SK-N-SH (cell line): Measurements from ENCODE around the gene TTC28.

ENCODE experiments used
- CHD2 ChIP-seq: fragments of 150-350 bp; IDR thresholded peaks from 2 replicates; pipeline ENCODE4 v1.6.1; 2018; ENCODE audit warnings: low read length; ENCODE audit not compliant: partially characterized antibody
- CTCF ChIP-seq: fragments of 200-600 bp; sonication (generic); IDR thresholded peaks from 2 replicates; pipeline ENCODE4 v1.6.1; 2017; ENCODE audit warnings: antibody characterized with exemption, mild to moderate bottlenecking, moderate library complexity
- EZH2phosphoT487 ChIP-seq: fragments of 200-600 bp; sonication (generic); IDR thresholded peaks from 2 replicates; pipeline ENCODE4 v1.6.1; 2017; ENCODE audit warnings: low read depth, mixed run types, mild to moderate bottlenecking, antibody characterized with exemption, moderate library complexity, borderline replicate concordance
- FOSL2 ChIP-seq: IDR thresholded peaks from 2 replicates; pipeline ENCODE4 v1.4.0; 2012; ENCODE audit warnings: low read depth, mild to moderate bottlenecking, moderate library complexity, borderline replicate concordance
- MAX ChIP-seq: IDR thresholded peaks from 2 replicates; pipeline ENCODE4 v1.4.0; 2012; ENCODE audit warnings: low read depth
- NRF1 ChIP-seq: IDR thresholded peaks from 2 replicates; pipeline ENCODE4 v1.6.1; 2012; ENCODE audit warnings: low read depth, mild to moderate bottlenecking, low read length
- RAD21 ChIP-seq: IDR thresholded peaks from 2 replicates; pipeline ENCODE4 v1.6.1; 2012; ENCODE audit warnings: mild to moderate bottlenecking, low read length
- SIN3A ChIP-seq: IDR thresholded peaks from 2 replicates; pipeline ENCODE4 v1.6.1; 2012; ENCODE audit warnings: low read depth, mild to moderate bottlenecking, low read length, moderate library complexity, borderline replicate concordance
- SMC3 ChIP-seq: IDR thresholded peaks from 2 replicates; pipeline ENCODE4 v1.6.1; 2012; ENCODE audit warnings: low read depth, low read length, improper control_type of control experiment
- TAF1 ChIP-seq: IDR thresholded peaks from 2 replicates; pipeline ENCODE4 v1.6.1; 2012; ENCODE audit warnings: low read depth, mild to moderate bottlenecking, low read length, moderate library complexity, borderline replicate concordance
- TCF12 ChIP-seq: IDR thresholded peaks from 2 replicates; pipeline ENCODE4 v1.4.0; 2012
- USF1 ChIP-seq: IDR thresholded peaks from 2 replicates; pipeline ENCODE4 v1.4.0; 2012; ENCODE audit warnings: low read depth, borderline replicate concordance

GRCh38 chr22:28017859-28018258 is 661.8 kb downstream of the TTC28 start:
- TF ChIP-seq NRF1: no peak
- no peak for TF ChIP-seq CTCF
- no peak for TF ChIP-seq TAF1
- no peak for TF ChIP-seq TCF12
- TF ChIP-seq CHD2: no peak
- no peak for TF ChIP-seq EZH2phosphoT487
- TF ChIP-seq USF1: no peak
- no peak for TF ChIP-seq RAD21
- no peak for TF ChIP-seq MAX
- no peak for TF ChIP-seq FOSL2
- no peak for TF ChIP-seq SIN3A
- TF ChIP-seq SMC3: no peak
